Ureter (tissue), 1 donor: ENCODE data around the gene LRFN2. TPM values are rescaled to one million over a fixed set of nuclear protein-coding genes. Genes with fewer than 3 reads are reported as not detected.
A peak's percentile ranks its signal among the peaks of the same experiment; 100 is the strongest.

Experiments used
- DNase-seq: peaks from one replicate; pipeline ENCODE4 v3.0.0-alpha.2; 2020; ENCODE audit warnings: low spot score
- total RNA-seq: library from RNA; stranded (reverse); gene quantifications from one replicate; pipeline ENCODE4 v1.2.4, GENCODE V29; 2023
- donor health status: DM: yes; HTN: yes; CAD: no.

The LRFN2 gene
- total RNA-seq, 1 donor from 2014 or later, result 0.34 TPM

DNA sequence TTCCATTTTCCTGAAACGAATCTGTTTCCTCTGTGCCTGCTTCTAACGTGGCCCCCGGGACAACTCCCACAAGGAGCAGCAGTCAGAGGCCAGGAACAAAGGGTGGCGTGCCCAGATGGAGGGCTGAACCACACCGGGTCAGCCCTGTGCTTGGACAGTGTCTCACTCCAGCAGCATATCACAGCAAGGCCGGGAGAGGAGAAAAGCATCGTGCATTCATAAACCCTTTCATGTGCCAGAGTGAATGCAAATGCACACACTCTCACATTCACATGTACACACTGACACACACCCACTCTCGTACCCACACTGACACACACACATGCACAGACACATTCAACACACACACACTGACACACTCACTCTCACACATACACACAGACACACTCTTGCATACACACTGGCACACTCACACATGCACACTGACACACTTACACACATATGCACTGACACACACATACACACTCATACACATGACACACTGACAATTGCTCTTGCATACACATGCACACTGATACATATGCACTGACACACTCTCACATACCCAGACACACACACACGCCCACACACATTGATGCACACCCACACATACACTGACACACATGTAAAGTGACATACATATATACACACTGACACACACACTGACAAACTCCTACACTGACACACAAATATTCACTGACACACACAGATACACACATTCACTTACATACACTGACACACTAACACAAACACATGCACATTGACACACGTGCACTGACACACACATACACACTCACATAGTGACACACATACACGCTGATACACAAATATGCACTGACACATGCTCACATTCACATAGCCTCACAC is 237.0 kb downstream of the LRFN2 start:
- no peak for DNase-seq

DNA sequence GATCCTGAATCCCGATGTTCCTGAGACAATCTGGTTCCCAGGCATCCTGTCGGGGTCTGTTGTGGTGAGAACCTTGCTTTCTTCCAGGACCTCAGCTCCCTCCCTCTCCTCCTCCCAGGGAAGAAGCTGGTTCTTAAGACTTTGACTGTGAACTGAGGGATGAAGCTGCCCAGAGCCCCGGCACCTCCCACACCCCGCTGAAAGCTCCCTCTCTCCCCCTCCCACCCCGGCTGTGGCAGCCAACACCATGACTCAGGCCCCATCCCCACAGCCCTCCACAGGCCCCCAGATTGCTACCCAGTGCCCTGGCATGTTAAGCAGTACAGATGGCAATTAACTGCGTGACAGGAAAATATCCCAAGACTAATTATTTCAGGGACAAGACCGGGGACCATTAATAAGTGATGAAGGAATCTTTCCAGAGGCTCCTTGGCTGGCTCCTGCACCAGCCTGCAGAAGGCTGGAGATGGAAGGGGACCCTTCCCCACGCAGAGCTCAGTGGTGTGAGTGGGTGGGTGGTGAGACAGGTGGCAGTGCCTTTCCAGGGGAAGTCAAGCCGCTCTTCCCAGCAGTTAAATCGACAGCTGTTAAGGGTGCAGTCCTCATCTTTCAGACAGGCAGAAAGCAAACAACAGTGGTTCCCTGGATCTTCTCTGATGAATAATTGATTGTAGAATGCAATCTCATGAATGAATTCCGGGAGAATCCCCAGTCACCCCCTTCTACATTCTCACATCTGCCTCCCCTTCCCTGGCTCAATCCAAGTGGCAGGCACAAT is 237.9 kb downstream of the LRFN2 start:
- DNase-seq, result no peak

GRCh38 chr6:40348591-40348990 is 238.6 kb downstream of the LRFN2 start:
- peak; percentile 18 for DNase-seq

GRCh38 chr6:40347571-40348011 is 239.6 kb downstream of the LRFN2 start:
- peak; percentile 20 for DNase-seq

DNA sequence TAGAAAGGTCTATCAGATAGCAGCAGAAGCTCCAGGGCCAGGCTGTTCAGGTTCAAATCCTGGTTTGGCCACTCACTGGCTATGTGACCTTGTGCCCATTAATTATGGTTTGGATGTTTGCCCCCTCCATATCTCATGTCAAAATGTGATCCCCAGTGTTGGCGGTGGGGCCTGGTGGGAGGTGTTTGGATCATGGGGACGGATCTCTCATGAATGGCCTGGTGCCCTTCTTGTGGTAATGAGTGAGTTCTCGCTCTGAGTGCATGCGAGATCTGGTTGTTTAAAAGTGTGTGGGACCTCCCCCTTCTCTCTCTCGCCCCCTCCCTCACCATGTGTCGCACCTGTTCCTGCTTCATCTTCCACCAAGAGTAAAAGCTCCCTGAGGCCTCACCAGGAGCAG is 240.9 kb downstream of the LRFN2 start:
- peak; percentile 17 for DNase-seq

- peak; percentile 20 for DNase-seq
These were observed 242.5 kb downstream of the LRFN2 start for GRCh38 chr6:40344566-40345167.

- peak; percentile 29 for DNase-seq
These were observed 243.1 kb downstream of the LRFN2 start for GRCh38 chr6:40343877-40344565.

GRCh38 chr6:40343318-40343876 is 243.8 kb downstream of the LRFN2 start:
- peak; percentile 15 for DNase-seq

- DNase-seq, result peak; percentile 27
These were observed 244.4 kb downstream of the LRFN2 start for GRCh38 chr6:40342723-40343122.

DNA sequence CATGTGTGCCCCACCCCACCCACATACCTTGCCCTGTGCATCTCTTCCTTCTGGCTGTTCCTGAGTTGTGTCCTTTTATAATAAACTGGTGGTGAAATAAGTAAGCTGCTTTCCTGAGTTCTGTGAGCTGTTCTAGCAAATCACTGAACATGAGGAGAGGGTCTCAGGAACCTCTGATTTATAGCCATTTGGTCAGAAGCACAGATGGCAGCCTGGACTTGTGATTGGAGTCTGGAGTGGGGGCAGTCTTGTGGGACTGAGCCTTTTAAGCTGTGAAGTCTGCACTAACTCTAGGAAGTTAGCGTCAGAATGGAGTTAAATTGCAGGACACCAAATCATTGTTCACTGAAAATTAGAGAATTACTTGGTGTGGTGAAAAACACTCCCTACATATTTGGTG is 245.4 kb downstream of the LRFN2 start:
- no peak for DNase-seq
